ENCODE results near the gene CHIC2.

Gene CHIC2

DNA sequence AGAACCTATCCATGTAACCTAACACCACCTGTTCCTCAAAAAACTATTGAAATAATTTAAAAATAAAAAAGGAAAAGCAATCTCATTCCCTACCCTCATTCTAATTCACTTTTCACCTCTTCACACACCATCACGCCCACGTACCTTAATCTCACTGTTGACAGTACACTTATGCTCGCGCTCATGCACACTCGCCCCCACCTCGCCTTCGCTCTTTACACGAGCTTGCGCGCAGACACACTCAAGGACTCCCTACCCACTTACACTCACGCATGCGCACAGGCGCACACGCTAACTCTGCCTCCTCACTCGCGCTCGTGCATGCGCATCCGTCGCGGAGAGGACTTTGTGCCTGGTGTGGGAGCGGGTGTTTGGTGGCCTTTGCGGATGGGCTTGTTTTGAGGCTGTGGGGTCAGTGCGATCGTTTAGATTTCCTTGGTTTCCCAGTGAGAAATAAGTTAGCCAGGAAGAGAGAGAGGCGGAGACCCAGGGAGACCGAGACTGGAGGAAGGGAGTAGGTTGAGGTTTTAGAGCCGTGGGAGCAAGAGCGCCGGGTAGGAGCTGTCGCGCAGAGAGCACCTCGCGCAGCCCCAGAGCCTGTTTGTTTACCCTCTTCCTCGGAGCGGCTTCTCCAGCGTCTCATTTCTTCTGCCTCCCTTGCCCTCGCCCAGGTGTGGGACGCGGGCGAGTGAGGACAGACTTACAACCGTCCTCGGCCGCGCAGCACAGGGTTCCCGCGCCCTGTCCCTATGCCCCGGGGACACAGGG lies 27.4 kb upstream of the CHIC2 start:
- H3K27me3 ChIP-seq (ENCODE audit: control insufficient read depth in 1 of 2, insufficient read depth in 2 of 2, low read length in 2 of 2): peaks cover 39 to 50% of the 10 kb centered on the region in 2 donors
- H3K27ac ChIP-seq (ENCODE audit: low read depth, low read length): no peak overlapping the region

GRCh38 chr4:54090804-54091623 lies 26.6 kb upstream of the CHIC2 start:
- Histone ChIP-seq H3K4me1 (ENCODE audit: insufficient read depth, low read length) (peaks cover 13% of the 10 kb centered on the region), H3K9me3 (ENCODE audit: low read length) (no peaks in the 10 kb centered on the region), H3K27ac (ENCODE audit: low read depth, low read length) (no peak overlapping the region), H3K36me3 (ENCODE audit: insufficient read depth, low read length) (no peaks in the 10 kb centered on the region), H3K27me3 (ENCODE audit: control insufficient read depth in 1 of 2, insufficient read depth in 2 of 2, low read length in 2 of 2) (peaks cover 31 to 47% of the 10 kb centered on the region in 2 donors), H3K4me3 (ENCODE audit: low read depth in 1 of 2, low read length in 2 of 2) (peak overlapping the region in 1 of 2 donors; percentile 76), H3K9ac (ENCODE audit: low read length) (peak overlapping the region; percentile 1)

More for the DNA sequence above, 27.4 kb upstream of the CHIC2 start:
- peaks cover 13% of the 10 kb centered on the region for H3K4me1 ChIP-seq (ENCODE audit: insufficient read depth, low read length)
- H3K4me3 ChIP-seq (ENCODE audit: low read depth in 1 of 2, low read length in 2 of 2): peak overlapping the region; percentile 65 to 76
- no peaks in the 10 kb centered on the region for H3K36me3 ChIP-seq (ENCODE audit: insufficient read depth, low read length)
- no peaks in the 10 kb centered on the region for H3K9me3 ChIP-seq (ENCODE audit: low read length)
- H3K9ac ChIP-seq (ENCODE audit: low read length): peak overlapping the region; percentile 1

DNA sequence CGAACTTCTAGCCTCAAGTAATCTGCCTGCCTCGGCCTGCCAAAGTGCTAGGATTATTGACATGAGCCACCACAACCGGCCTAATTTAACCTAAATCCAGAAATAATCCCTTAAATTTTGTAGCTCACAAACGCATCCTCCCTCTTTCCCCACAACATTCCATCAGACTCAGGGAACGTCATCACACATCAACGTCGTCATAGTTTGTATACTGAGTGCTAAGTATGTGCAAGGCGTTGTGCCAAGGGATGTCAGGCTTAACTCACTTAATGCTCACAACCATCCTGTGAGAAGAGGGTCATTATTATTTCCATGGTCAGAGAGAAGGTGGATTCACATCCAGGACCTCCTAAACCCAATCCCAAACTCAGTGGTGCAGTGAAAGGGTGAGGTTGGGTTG lies 26.0 kb upstream of the CHIC2 start:
- Histone ChIP-seq H3K4me1 (ENCODE audit: insufficient read depth, low read length) (peaks cover 13% of the 10 kb centered on the region), H3K4me3 (ENCODE audit: low read depth in 1 of 2, low read length in 2 of 2) (no peak overlapping the region), H3K27ac (ENCODE audit: low read depth, low read length) (no peak overlapping the region), H3K9me3 (ENCODE audit: low read length) (no peaks in the 10 kb centered on the region), H3K9ac (ENCODE audit: low read length) (no peak overlapping the region), H3K27me3 (ENCODE audit: control insufficient read depth in 1 of 2, insufficient read depth in 2 of 2, low read length in 2 of 2) (peaks cover 28 to 41% of the 10 kb centered on the region in 2 donors), H3K36me3 (ENCODE audit: insufficient read depth, low read length) (no peaks in the 10 kb centered on the region)

GRCh38 chr4:54089875-54090274 lies 25.5 kb upstream of the CHIC2 start:
- Histone ChIP-seq H3K9me3 (ENCODE audit: low read length) (no peaks in the 10 kb centered on the region), H3K4me3 (ENCODE audit: low read depth in 1 of 2, low read length in 2 of 2) (no peak overlapping the region), H3K4me1 (ENCODE audit: insufficient read depth, low read length) (peaks cover 13% of the 10 kb centered on the region), H3K27me3 (ENCODE audit: control insufficient read depth in 1 of 2, insufficient read depth in 2 of 2, low read length in 2 of 2) (peaks cover 23 to 36% of the 10 kb centered on the region in 2 donors), H3K36me3 (ENCODE audit: insufficient read depth, low read length) (no peaks in the 10 kb centered on the region), H3K9ac (ENCODE audit: low read length) (no peak overlapping the region), H3K27ac (ENCODE audit: low read depth, low read length) (no peak overlapping the region)

DNA sequence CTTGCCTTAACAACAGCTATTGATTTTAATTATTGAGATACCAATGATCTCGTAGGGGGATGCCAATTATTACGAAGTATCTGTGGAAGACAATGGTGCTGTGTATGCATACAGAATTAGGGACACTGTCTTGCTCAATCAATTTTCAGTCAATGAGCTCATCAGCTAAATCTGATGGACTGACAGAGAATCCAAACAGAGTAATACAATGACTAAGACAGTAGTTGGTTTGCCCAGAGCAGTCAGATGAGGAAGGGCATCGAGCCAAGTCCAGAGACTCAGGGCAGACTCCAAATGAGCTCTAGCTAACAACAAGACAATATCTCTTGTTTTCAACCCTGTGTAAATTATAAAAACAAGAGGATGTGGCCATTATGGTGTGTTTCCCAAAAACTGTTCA lies 20.9 kb upstream of the CHIC2 start:
- Histone ChIP-seq H3K9me3 (ENCODE audit: low read length) (no peaks in the 10 kb centered on the region), H3K4me3 (ENCODE audit: low read depth in 1 of 2, low read length in 2 of 2) (no peak overlapping the region), H3K9ac (ENCODE audit: low read length) (no peak overlapping the region), H3K4me1 (ENCODE audit: insufficient read depth, low read length) (no peaks in the 10 kb centered on the region), H3K27me3 (ENCODE audit: control insufficient read depth in 1 of 2, insufficient read depth in 2 of 2, low read length in 2 of 2) (no peaks in the 10 kb centered on the region), H3K27ac (ENCODE audit: low read depth, low read length) (no peak overlapping the region), H3K36me3 (ENCODE audit: insufficient read depth, low read length) (no peaks in the 10 kb centered on the region)

- Histone ChIP-seq H3K27ac (ENCODE audit: low read depth, low read length) (no peak overlapping the region), H3K9me3 (ENCODE audit: low read length) (no peaks in the 10 kb centered on the region), H3K9ac (ENCODE audit: low read length) (no peak overlapping the region), H3K4me3 (ENCODE audit: low read depth in 1 of 2, low read length in 2 of 2) (no peak overlapping the region), H3K27me3 (ENCODE audit: control insufficient read depth in 1 of 2, insufficient read depth in 2 of 2, low read length in 2 of 2) (no peaks in the 10 kb centered on the region), H3K4me1 (ENCODE audit: insufficient read depth, low read length) (no peaks in the 10 kb centered on the region), H3K36me3 (ENCODE audit: insufficient read depth, low read length) (no peaks in the 10 kb centered on the region)
Observed at GRCh38 chr4:54082168-54082567, 17.8 kb upstream of the CHIC2 start.

GRCh38 chr4:54077812-54078211 lies 13.4 kb upstream of the CHIC2 start:
- Histone ChIP-seq H3K27me3 (ENCODE audit: control insufficient read depth in 1 of 2, insufficient read depth in 2 of 2, low read length in 2 of 2) (no peaks in the 10 kb centered on the region), H3K36me3 (ENCODE audit: insufficient read depth, low read length) (no peaks in the 10 kb centered on the region), H3K4me3 (ENCODE audit: low read depth in 1 of 2, low read length in 2 of 2) (no peak overlapping the region), H3K27ac (ENCODE audit: low read depth, low read length) (no peak overlapping the region), H3K9ac (ENCODE audit: low read length) (no peak overlapping the region), H3K4me1 (ENCODE audit: insufficient read depth, low read length) (no peaks in the 10 kb centered on the region), H3K9me3 (ENCODE audit: low read length) (no peaks in the 10 kb centered on the region)

GRCh38 chr4:54076673-54077072 lies 12.3 kb upstream of the CHIC2 start:
- Histone ChIP-seq H3K9ac (ENCODE audit: low read length) (no peak overlapping the region), H3K27ac (ENCODE audit: low read depth, low read length) (no peak overlapping the region), H3K4me1 (ENCODE audit: insufficient read depth, low read length) (no peaks in the 10 kb centered on the region), H3K4me3 (ENCODE audit: low read depth in 1 of 2, low read length in 2 of 2) (no peak overlapping the region), H3K27me3 (ENCODE audit: control insufficient read depth in 1 of 2, insufficient read depth in 2 of 2, low read length in 2 of 2) (no peaks in the 10 kb centered on the region), H3K36me3 (ENCODE audit: insufficient read depth, low read length) (no peaks in the 10 kb centered on the region), H3K9me3 (ENCODE audit: low read length) (no peaks in the 10 kb centered on the region)

DNA sequence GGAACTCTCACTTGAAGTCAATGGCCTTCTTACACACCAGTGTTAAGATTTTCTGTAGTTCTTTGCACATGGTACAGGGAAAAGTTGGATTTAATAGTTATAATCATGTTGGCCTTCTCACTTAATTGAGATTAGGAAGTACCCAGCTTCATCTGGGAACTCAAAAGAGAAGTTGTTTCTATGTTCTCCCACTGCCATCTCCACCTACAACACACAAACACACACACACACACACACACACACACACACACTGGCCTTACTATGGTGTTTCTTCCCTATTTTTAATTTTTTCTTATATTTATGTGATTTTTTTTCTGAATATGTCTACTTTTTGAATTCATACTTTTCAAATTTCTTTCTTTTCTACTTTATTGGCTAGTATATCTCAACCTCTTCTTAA lies 10.0 kb upstream of the CHIC2 start:
- no peak overlapping the region for H3K9ac ChIP-seq (ENCODE audit: low read length)
- no peak overlapping the region for H3K27ac ChIP-seq (ENCODE audit: low read depth, low read length)
- H3K36me3 ChIP-seq (ENCODE audit: insufficient read depth, low read length): no peaks in the 10 kb centered on the region
- no peaks in the 10 kb centered on the region for H3K9me3 ChIP-seq (ENCODE audit: low read length)
- H3K4me3 ChIP-seq (ENCODE audit: low read depth in 1 of 2, low read length in 2 of 2): no peak overlapping the region
- H3K4me1 ChIP-seq (ENCODE audit: insufficient read depth, low read length): no peaks in the 10 kb centered on the region
- no peaks in the 10 kb centered on the region for H3K27me3 ChIP-seq (ENCODE audit: control insufficient read depth in 1 of 2, insufficient read depth in 2 of 2, low read length in 2 of 2)

DNA sequence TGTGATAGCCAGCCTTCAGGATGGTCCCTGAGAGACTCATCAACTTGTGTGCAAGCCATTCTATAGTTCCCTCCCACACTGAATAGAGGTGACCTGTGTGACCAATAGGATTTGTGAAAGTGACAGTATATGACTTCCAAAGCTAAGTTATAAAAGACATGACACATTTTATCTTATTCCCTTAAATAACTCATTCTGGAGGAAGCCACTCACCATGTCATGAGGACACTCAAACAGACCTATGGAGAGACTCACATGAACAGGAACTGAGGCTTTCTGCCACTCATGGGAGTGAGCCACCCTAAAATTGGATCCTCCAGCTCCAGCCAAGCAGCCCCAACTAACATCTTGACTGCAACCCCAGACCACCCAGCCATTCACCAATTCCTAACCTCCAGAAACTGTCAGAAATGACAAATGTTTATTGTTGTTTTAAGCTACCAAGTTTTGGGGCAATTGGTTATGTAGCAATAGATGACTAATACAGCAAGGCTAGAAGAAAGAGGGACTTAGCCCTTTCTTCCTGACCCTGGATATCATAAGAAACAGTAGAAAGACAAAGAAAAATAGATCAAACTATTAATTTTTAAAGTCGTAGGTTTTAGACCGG lies 9.0 kb upstream of the CHIC2 start:
- Histone ChIP-seq H3K4me1 (ENCODE audit: insufficient read depth, low read length) (no peaks in the 10 kb centered on the region), H3K36me3 (ENCODE audit: insufficient read depth, low read length) (no peaks in the 10 kb centered on the region), H3K9me3 (ENCODE audit: low read length) (no peaks in the 10 kb centered on the region), H3K4me3 (ENCODE audit: low read depth in 1 of 2, low read length in 2 of 2) (no peak overlapping the region), H3K27ac (ENCODE audit: low read depth, low read length) (no peak overlapping the region), H3K9ac (ENCODE audit: low read length) (no peak overlapping the region), H3K27me3 (ENCODE audit: control insufficient read depth in 1 of 2, insufficient read depth in 2 of 2, low read length in 2 of 2) (no peaks in the 10 kb centered on the region)

DNA sequence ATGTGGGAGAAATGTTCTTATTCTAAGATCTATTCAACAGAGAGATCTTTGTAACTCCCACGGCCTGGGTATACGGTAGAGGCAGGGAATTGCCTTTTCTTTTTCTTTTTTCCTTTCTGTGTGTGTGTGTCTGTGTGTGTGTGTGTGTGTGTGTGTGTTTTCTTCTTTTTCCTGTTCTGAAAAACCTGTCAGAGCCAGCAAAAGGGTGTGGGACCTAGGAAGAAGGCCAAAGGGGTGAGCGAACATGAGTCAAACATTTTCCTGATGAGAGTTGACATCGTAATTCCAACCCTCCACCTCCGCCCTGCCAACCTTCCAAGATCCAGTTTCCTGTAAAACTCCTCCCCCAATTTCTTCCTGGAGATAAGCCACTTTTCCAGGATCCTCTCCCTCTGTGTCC lies 2.8 kb upstream of the CHIC2 start:
- Histone ChIP-seq H3K27ac (ENCODE audit: low read depth, low read length) (no peak overlapping the region), H3K27me3 (ENCODE audit: control insufficient read depth in 1 of 2, insufficient read depth in 2 of 2, low read length in 2 of 2) (no peaks in the 10 kb centered on the region), H3K36me3 (ENCODE audit: insufficient read depth, low read length) (no peaks in the 10 kb centered on the region), H3K4me3 (ENCODE audit: low read depth in 1 of 2, low read length in 2 of 2) (no peak overlapping the region), H3K4me1 (ENCODE audit: insufficient read depth, low read length) (peaks cover 16% of the 10 kb centered on the region), H3K9ac (ENCODE audit: low read length) (no peak overlapping the region), H3K9me3 (ENCODE audit: low read length) (no peaks in the 10 kb centered on the region)

All from muscle layer of colon (tissue), 2 donors.